NT2/D1 (cell line): Measurements from ENCODE around the gene OTOF.

ENCODE experiments used
- DNase-seq: peaks from one replicate; pipeline ENCODE4 v3.0.0-alpha.2; 2011; ENCODE audit warnings: low read depth, low spot score
- H3K27me3 ChIP-seq: 2 replicates; pipeline ENCODE4 v1.6.0; 2011; ENCODE audit warnings: mild to moderate bottlenecking; ENCODE audit not compliant: insufficient read length, insufficient read depth
- H3K36me3 ChIP-seq: 2 replicates; pipeline ENCODE4 v1.6.1; 2011; ENCODE audit warnings: mild to moderate bottlenecking, low read length, mixed read lengths; ENCODE audit not compliant: insufficient read depth, insufficient read length
- H3K4me1 ChIP-seq: 2 replicates; pipeline ENCODE4 v1.5.1; 2011; ENCODE audit not compliant: insufficient read depth, insufficient read length
- H3K4me3 ChIP-seq: 2 replicates; pipeline ENCODE4 v1.5.1; 2011; ENCODE audit warnings: low read depth; ENCODE audit not compliant: insufficient read length
- H3K9ac ChIP-seq: 2 replicates; pipeline ENCODE4 v1.6.0; 2011; ENCODE audit warnings: low read depth; ENCODE audit not compliant: insufficient read length
- H3K9me3 ChIP-seq: 2 replicates; pipeline ENCODE4 v1.5.1; 2011; ENCODE audit warnings: mild to moderate bottlenecking, low read length; ENCODE audit not compliant: insufficient read depth
- SUZ12 ChIP-seq: IDR thresholded peaks from 2 replicates; pipeline ENCODE4 v1.6.1; 2011; ENCODE audit not compliant: insufficient read length, insufficient read depth; ENCODE audit errors: extremely low read depth
- YY1 ChIP-seq: IDR thresholded peaks from 2 replicates; pipeline ENCODE4 v1.6.1; 2011; ENCODE audit not compliant: insufficient read length, insufficient read depth
- ZNF274 ChIP-seq: IDR thresholded peaks from 2 replicates; pipeline ENCODE4 v1.6.1; 2011; ENCODE audit warnings: mild to moderate bottlenecking, low read depth, low read length

Gene OTOF

GRCh38 chr2:26484579-26484978, 6.7 kb upstream of the OTOF start:
- Histone ChIP-seq H3K9me3 (no peaks in the 10 kb centered on the region), H3K9ac (no peak overlapping the region), H3K36me3 (no peaks in the 10 kb centered on the region), H3K4me3 (no peak overlapping the region), H3K27me3 (no peaks in the 10 kb centered on the region), H3K4me1 (peaks cover 14% of the 10 kb centered on the region)
- no peak for TF ChIP-seq ZNF274
- TF ChIP-seq YY1, result no peak
- no peak for TF ChIP-seq SUZ12
- DNase-seq, result no peak

GRCh38 chr2:26483957-26484565, 6.1 kb upstream of the OTOF start:
- no peaks in the 10 kb centered on the region for H3K9me3 ChIP-seq

GRCh38 chr2:26483516-26483915, 5.6 kb upstream of the OTOF start:
- Histone ChIP-seq H3K9ac (no peak overlapping the region), H3K4me1 (peaks cover 15% of the 10 kb centered on the region), H3K4me3 (no peak overlapping the region), H3K27me3 (no peaks in the 10 kb centered on the region), H3K9me3 (no peaks in the 10 kb centered on the region), H3K36me3 (no peaks in the 10 kb centered on the region)
- TF ChIP-seq YY1, result no peak
- no peak for TF ChIP-seq ZNF274
- no peak for TF ChIP-seq SUZ12
- no peak for DNase-seq

More at GRCh38 chr2:26483957-26484565, 6.1 kb upstream of the OTOF start:
- DNase-seq, result no peak
- Histone ChIP-seq H3K27me3 (no peaks in the 10 kb centered on the region), H3K9ac (no peak overlapping the region), H3K4me3 (no peak overlapping the region), H3K36me3 (no peaks in the 10 kb centered on the region), H3K4me1 (peaks cover 15% of the 10 kb centered on the region)
- no peak for TF ChIP-seq YY1
- no peak for TF ChIP-seq SUZ12
- no peak for TF ChIP-seq ZNF274

GRCh38 chr2:26483027-26483326, 5.1 kb upstream of the OTOF start:
- H3K9me3 ChIP-seq, result no peaks in the 10 kb centered on the region
- H3K4me3 ChIP-seq, result no peak overlapping the region
- no peaks in the 10 kb centered on the region for H3K27me3 ChIP-seq
- TF ChIP-seq ZNF274 (no peak), SUZ12 (no peak)
- H3K9ac ChIP-seq, result no peak overlapping the region
- peaks cover 15% of the 10 kb centered on the region for H3K4me1 ChIP-seq
- H3K36me3 ChIP-seq, result no peaks in the 10 kb centered on the region
- no peak for DNase-seq

- Histone ChIP-seq H3K4me3 (no peak overlapping the region), H3K9me3 (no peaks in the 10 kb centered on the region), H3K27me3 (no peaks in the 10 kb centered on the region), H3K4me1 (peaks cover 20% of the 10 kb centered on the region), H3K36me3 (no peaks in the 10 kb centered on the region), H3K9ac (no peak overlapping the region)
- TF ChIP-seq YY1, result no peak
- no peak for TF ChIP-seq ZNF274
- TF ChIP-seq SUZ12, result no peak
- no peak for DNase-seq
Observed at GRCh38 chr2:26482211-26483026, 4.5 kb upstream of the OTOF start.

GRCh38 chr2:26481706-26482105, 3.8 kb upstream of the OTOF start:
- DNase-seq, result no peak
- Histone ChIP-seq H3K9me3 (no peaks in the 10 kb centered on the region), H3K4me3 (no peak overlapping the region), H3K36me3 (no peaks in the 10 kb centered on the region), H3K9ac (no peak overlapping the region), H3K27me3 (no peaks in the 10 kb centered on the region), H3K4me1 (peaks cover 20% of the 10 kb centered on the region)
- TF ChIP-seq ZNF274 (no peak), YY1 (no peak), SUZ12 (no peak)

- Histone ChIP-seq H3K4me1 (peaks cover 20% of the 10 kb centered on the region), H3K4me3 (no peak overlapping the region), H3K27me3 (no peaks in the 10 kb centered on the region), H3K36me3 (no peaks in the 10 kb centered on the region), H3K9ac (no peak overlapping the region), H3K9me3 (no peaks in the 10 kb centered on the region)
- TF ChIP-seq YY1 (no peak), ZNF274 (no peak), SUZ12 (no peak)
- no peak for DNase-seq
Observed at GRCh38 chr2:26480566-26481423, 2.9 kb upstream of the OTOF start.
